Prostate gland (tissue), 2 donors: ENCODE results near the gene FBXW8. TPM values are rescaled to one million over a fixed set of nuclear protein-coding genes. Genes with fewer than 3 reads are reported as not detected.

Source experiments
- DNase-seq: peaks from one replicate; pipeline ENCODE4 v3.0.0-alpha.2; 2019; ENCODE audit warnings: low spot score
- H3K27ac ChIP-seq, 2 donors: fragments of 200-600 bp; sonication (generic); 2 replicates each; pipeline ENCODE4 v1.5.1; 2017 to 2019
- H3K27me3 ChIP-seq: fragments of 200-600 bp; sonication (generic); replicated peaks from 2 replicates; pipeline ENCODE4 v1.5.1; 2019; ENCODE audit not compliant: insufficient read depth
- H3K36me3 ChIP-seq, 2 donors: fragments of 200-600 bp; sonication (generic); 1 replicate in 1 of 2; 2 replicates in 1 of 2; pipeline versions ENCODE4 v1.5.1 to v1.8.1; 2017 to 2019
- H3K4me1 ChIP-seq: fragments of 200-600 bp; sonication (generic); replicated peaks from 2 replicates; pipeline ENCODE4 v1.5.1; 2019
- H3K4me3 ChIP-seq, 2 donors: fragments of 200-600 bp; sonication (generic); 2 replicates each; pipeline ENCODE4 v1.5.1; 2017 to 2019
- H3K9me3 ChIP-seq: fragments of 200-600 bp; sonication (generic); 2 replicates; pipeline ENCODE4 v1.5.1; 2017
- CTCF ChIP-seq, 4 experiments: fragments of 200-600 bp in 2 of 4; fragments of 450-650 bp in 2 of 4; sonication (generic) in 2 of 4; IDR thresholded peaks; 1 replicate in 3 of 4; 2 replicates in 1 of 4; pipeline ENCODE4 v1.5.1; 2016 to 2019; ENCODE audit warnings: antibody characterized with exemption in 4 of 4, mild to moderate bottlenecking in 2 of 4, moderate library complexity in 2 of 4
- POLR2A ChIP-seq: fragments of 450-650 bp; IDR thresholded peaks from one replicate; pipeline ENCODE4 v1.6.1; 2016; ENCODE audit warnings: antibody characterized with exemption, mild to moderate bottlenecking
- POLR2AphosphoS5 ChIP-seq: sonication (generic); formaldehyde crosslinking; IDR thresholded peaks from one replicate; pipeline ENCODE4 v1.6.1; 2017; ENCODE audit warnings: antibody characterized with exemption
- WGBS: methylation state at CpG from one replicate; pipeline ENCODE4 v1.1.5; 2018; 5-methylcytosine and 5-hydroxymethylcytosine counted together
- intact Hi-C: fragments of 100-400 bp; cut with DNase I; formaldehyde crosslinking; loops from one replicate; pipeline ENCODE4 v1.14.2; 2022
- total RNA-seq, 2 donors: library from RNA; depleted of rRNA; stranded (reverse); fragments of >200 nt; gene quantifications; one replicate each; pipeline ENCODE4 v1.1.0, GENCODE V29; 2016

Gene FBXW8
- total RNA-seq, 2 donors from 2014 or later = 20.8 to 26.7 TPM

GRCh38 chr12:116898669-116899068 is 12.1 kb upstream of the FBXW8 start:
- DNase-seq = no peak
- TF ChIP-seq CTCF (IDR thresholded peaks at IDR 0.05) = no peak
- TF ChIP-seq POLR2AphosphoS5 = no peak
- TF ChIP-seq POLR2A = no peak
- H3K27me3 ChIP-seq = no peaks in the 10 kb centered on the region

GRCh38 chr12:116901612-116902011 is 9.1 kb upstream of the FBXW8 start:
- DNase-seq = no peak
- Histone ChIP-seq H3K4me3 (no peak overlapping the region), H3K27ac (no peak overlapping the region), H3K36me3 (no peaks in the 10 kb centered on the region), H3K9me3 (no peaks in the 10 kb centered on the region), H3K4me1 (no peaks in the 10 kb centered on the region), H3K27me3 (no peaks in the 10 kb centered on the region)
- 92% methylated on average over 2 of the region's 2 CpGs for WGBS
- TF ChIP-seq POLR2A (no peak), POLR2AphosphoS5 (no peak), CTCF (IDR thresholded peaks at IDR 0.05) (no peak)
- intact Hi-C loops = no loop called here

More at GRCh38 chr12:116898669-116899068, 12.1 kb upstream of the FBXW8 start:
- Histone ChIP-seq H3K36me3 (no peaks in the 10 kb centered on the region), H3K27ac (no peak overlapping the region), H3K4me3 (no peak overlapping the region), H3K4me1 (no peaks in the 10 kb centered on the region), H3K9me3 (no peaks in the 10 kb centered on the region)
- 68% methylated on average over 3 of the region's 3 CpGs for WGBS
- intact Hi-C loops = no loop called here

GRCh38 chr12:116903818-116904217 is 6.9 kb upstream of the FBXW8 start:
- TF ChIP-seq POLR2A (no peak), CTCF (IDR thresholded peaks at IDR 0.05) (no peak), POLR2AphosphoS5 (no peak)
- H3K27ac ChIP-seq = no peak overlapping the region
- intact Hi-C loops = no loop called here
- no peak overlapping the region for H3K4me3 ChIP-seq
- no peaks in the 10 kb centered on the region for H3K27me3 ChIP-seq
- H3K4me1 ChIP-seq = no peaks in the 10 kb centered on the region
- H3K36me3 ChIP-seq = no peaks in the 10 kb centered on the region
- no peaks in the 10 kb centered on the region for H3K9me3 ChIP-seq
- WGBS = 57% methylated on average over 4 of the region's 4 CpGs
- DNase-seq = no peak

GRCh38 chr12:116906285-116906684 is 4.5 kb upstream of the FBXW8 start:
- 89% methylated on average over 4 of the region's 4 CpGs for WGBS
- H3K36me3 ChIP-seq = no peaks in the 10 kb centered on the region
- H3K27ac ChIP-seq = no peak overlapping the region
- no peak for DNase-seq
- no peak overlapping the region for H3K4me3 ChIP-seq
- no peaks in the 10 kb centered on the region for H3K27me3 ChIP-seq
- no peaks in the 10 kb centered on the region for H3K9me3 ChIP-seq
- TF ChIP-seq POLR2AphosphoS5 = no peak
- TF ChIP-seq POLR2A = no peak
- no peak for TF ChIP-seq CTCF (IDR thresholded peaks at IDR 0.05)
- no peaks in the 10 kb centered on the region for H3K4me1 ChIP-seq
- intact Hi-C loops = no loop called here

GRCh38 chr12:116910280-116910644 is 488 bp upstream of the FBXW8 start:
- DNase-seq = no peak
- Histone ChIP-seq H3K4me1 (no peaks in the 10 kb centered on the region), H3K27me3 (no peaks in the 10 kb centered on the region), H3K9me3 (no peaks in the 10 kb centered on the region), H3K36me3 (no peaks in the 10 kb centered on the region), H3K4me3 (peak overlapping the region; percentile 80 to 83), H3K27ac (no peak overlapping the region)
- no peak for TF ChIP-seq POLR2AphosphoS5
- intact Hi-C loops = no loop called here
- 68% methylated on average over 4 of the region's 4 CpGs for WGBS
